Measurements from ENCODE around the gene ATG2B. TPM values are rescaled to one million over a fixed set of nuclear protein-coding genes. Genes with fewer than 3 reads are reported as not detected.

Gene ATG2B
- total and polyA plus RNA-seq, 3 donors from 2014 or later, result 42.7 to 74.9 (median 44.8) TPM

GRCh38 chr14:96255501-96256366 is 107.4 kb downstream of the ATG2B start, which contains the start of gene BDKRB1:
Gene BDKRB1, plus strand, starts transcription at chr14:96256210. Its CDS starts 7,473 bp downstream, at chr14:96263683.
- no peak within 1 kb of the TSS for H3K4me3 ChIP-seq
- no peaks in the 10 kb centered on the region for H3K36me3 ChIP-seq (ENCODE audit: low read depth, missing control alignments)
- TF ChIP-seq POLR2A (IDR thresholded peaks at IDR 0.05), result no peak
- no peak for TF ChIP-seq CTCF (IDR thresholded peaks at IDR 0.05)
- H3K4me1 ChIP-seq, result no peaks in the 10 kb centered on the region
- no peak for DNase-seq
- H3K9me3 ChIP-seq, result no peaks in the 10 kb centered on the region
- no peak within 1 kb of the TSS for H3K27ac ChIP-seq
- H3K27me3 ChIP-seq, result no peaks in the 10 kb centered on the region
- intact Hi-C loops (cut with DNase I; ENCODE audit: low total_unique reads), result no loop called here
- 78 to 82% methylated on average over 12 of the region's 12 CpGs for WGBS, 2 donors

GRCh38 chr14:96254687-96255086 is 108.5 kb downstream of the ATG2B start:
- Histone ChIP-seq H3K36me3 (ENCODE audit: low read depth, missing control alignments) (no peaks in the 10 kb centered on the region), H3K9me3 (no peaks in the 10 kb centered on the region), H3K4me3 (no peak overlapping the region), H3K4me1 (no peaks in the 10 kb centered on the region), H3K27me3 (no peaks in the 10 kb centered on the region), H3K27ac (no peak overlapping the region)
- 87 to 91% methylated on average over 11 of the region's 11 CpGs for WGBS, 2 donors
- intact Hi-C loops (cut with DNase I; ENCODE audit: low total_unique reads), result no loop called here
- TF ChIP-seq CTCF (IDR thresholded peaks at IDR 0.05), result no peak
- no peak for DNase-seq

- Histone ChIP-seq H3K27ac (no peak overlapping the region), H3K9me3 (no peaks in the 10 kb centered on the region), H3K4me1 (no peaks in the 10 kb centered on the region), H3K36me3 (ENCODE audit: low read depth, missing control alignments) (no peaks in the 10 kb centered on the region), H3K27me3 (no peaks in the 10 kb centered on the region), H3K4me3 (peak overlapping the region in 1 of 2 donors; percentile 36)
- 62% methylated on average over 9 of the region's 9 CpGs for WGBS, 2 donors
- TF ChIP-seq CTCF (IDR thresholded peaks at IDR 0.05), result no peak
- no peak for TF ChIP-seq POLR2A (IDR thresholded peaks at IDR 0.05)
- DNase-seq, result no peak
- intact Hi-C loops (cut with DNase I; ENCODE audit: low total_unique reads), result no loop called here
These were observed 110.1 kb downstream of the ATG2B start for GRCh38 chr14:96252999-96253539.

GRCh38 chr14:96252323-96252998 is 110.7 kb downstream of the ATG2B start:
- Histone ChIP-seq H3K27me3 (no peaks in the 10 kb centered on the region), H3K36me3 (ENCODE audit: low read depth, missing control alignments) (no peaks in the 10 kb centered on the region), H3K9me3 (no peaks in the 10 kb centered on the region), H3K4me1 (no peaks in the 10 kb centered on the region), H3K4me3 (peak overlapping the region in 1 of 2 donors; percentile 36), H3K27ac (no peak overlapping the region)
- WGBS, 2 donors, result 78 to 79% methylated on average over 3 to 19 of the region's 19 CpGs
- intact Hi-C loops (cut with DNase I; ENCODE audit: low total_unique reads), result no loop called here
- no peak for TF ChIP-seq CTCF (IDR thresholded peaks at IDR 0.05)
- no peak for TF ChIP-seq POLR2A (IDR thresholded peaks at IDR 0.05)
- peak; percentile 53 for DNase-seq
